Activated T-cell treated with anti-CD3 and anti-CD28 coated beads, Interleukin-2, amount 50 U/mL, for 48 hours (primary cell): ENCODE data around the gene RAB30.
"Not testable (repeated sequence)": the region's sequence is repeated elsewhere in the genome, so short reads cannot be mapped to it uniquely, and the experiment has no call there.

Experiments
- DNase-seq, 2 experiments: peaks; one replicate each; pipeline ENCODE4 v3.0.0-alpha.2; 2020

RAB30 gene

GRCh38 chr11:83035070-83035854, 36.4 kb downstream of the RAB30 start:
- DNase-seq: no peak

DNA sequence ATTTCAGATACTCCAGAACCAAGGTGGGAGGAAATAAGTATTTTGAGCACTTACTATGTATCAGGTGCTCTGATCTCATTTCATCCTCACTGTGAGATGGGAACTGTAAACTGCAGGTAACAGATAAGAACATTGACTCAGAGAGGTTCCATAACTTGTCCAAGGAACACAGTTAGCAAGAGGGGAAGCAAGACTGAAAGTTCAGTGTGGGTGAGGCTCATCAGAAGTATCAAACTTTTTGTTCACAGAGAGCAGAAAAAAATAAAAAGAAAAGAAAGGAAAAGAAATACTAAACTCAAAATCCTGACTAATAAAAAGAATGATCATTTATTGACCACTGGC, 37.1 kb downstream of the RAB30 start:
- DNase-seq: no peak

GRCh38 chr11:83033972-83034672, 37.6 kb downstream of the RAB30 start:
- DNase-seq: no peak

DNA sequence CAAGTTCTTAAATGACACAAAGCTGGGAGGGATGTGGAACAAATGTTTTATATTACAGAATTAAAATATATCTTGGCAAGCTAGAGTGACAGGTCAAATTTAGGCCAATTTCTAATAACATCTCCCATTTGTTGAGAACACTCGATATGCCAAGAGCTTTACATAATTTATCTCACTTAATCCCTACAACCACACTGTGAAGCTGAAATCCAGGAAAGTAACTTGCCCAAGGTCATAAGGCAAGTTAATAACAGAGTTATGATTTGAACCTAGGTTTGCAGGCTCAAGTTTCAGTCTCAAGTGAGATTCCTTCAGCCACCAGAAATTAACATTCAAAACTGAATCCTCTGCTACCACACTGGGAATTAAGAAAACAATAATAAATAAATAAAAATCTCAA, 38.3 kb downstream of the RAB30 start:
- DNase-seq: no peak

DNA sequence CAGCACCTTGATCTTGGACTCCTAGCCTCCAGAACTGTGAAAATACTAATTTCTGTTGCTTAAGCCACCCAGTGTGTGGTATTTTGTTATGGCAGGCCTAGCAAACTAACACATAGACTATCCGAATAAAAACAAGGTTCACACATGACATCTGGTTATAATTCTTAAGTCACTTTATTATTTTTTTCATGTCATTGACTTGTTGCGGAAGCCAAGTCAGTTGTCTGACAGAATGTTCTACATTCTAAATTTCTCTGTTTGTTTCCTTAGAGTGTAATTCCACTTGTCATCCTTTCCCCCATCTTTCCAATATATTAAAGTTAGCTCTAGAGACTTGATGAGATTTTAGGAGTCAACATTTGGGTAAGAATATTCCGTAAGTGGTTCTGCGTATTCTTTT, 40.6 kb downstream of the RAB30 start:
- no peak for DNase-seq

DNA sequence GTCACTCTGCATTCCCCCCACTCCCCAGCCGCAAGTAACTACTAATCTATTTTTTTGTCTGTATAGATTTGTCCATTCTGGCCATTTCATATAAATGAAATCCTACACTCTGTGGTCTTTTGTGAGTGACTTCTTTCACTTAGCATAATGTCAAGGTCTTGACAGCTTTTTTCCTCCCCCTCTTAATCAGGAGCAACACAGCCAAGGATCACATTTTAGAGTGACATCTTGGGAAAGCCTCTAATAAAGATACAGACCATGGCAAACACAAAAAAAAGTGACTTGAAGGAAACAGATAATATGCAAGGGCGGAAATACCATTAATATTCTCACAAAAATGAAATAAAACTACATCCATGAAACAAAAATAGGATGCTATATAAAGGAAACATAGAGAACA, 43.9 kb downstream of the RAB30 start:
- DNase-seq: no peak

- DNase-seq: no peak
These were observed 44.4 kb downstream of the RAB30 start for GRCh38 chr11:83027289-83027688.

- no peak for DNase-seq
These were observed 45.5 kb downstream of the RAB30 start for GRCh38 chr11:83026229-83026628.

DNA sequence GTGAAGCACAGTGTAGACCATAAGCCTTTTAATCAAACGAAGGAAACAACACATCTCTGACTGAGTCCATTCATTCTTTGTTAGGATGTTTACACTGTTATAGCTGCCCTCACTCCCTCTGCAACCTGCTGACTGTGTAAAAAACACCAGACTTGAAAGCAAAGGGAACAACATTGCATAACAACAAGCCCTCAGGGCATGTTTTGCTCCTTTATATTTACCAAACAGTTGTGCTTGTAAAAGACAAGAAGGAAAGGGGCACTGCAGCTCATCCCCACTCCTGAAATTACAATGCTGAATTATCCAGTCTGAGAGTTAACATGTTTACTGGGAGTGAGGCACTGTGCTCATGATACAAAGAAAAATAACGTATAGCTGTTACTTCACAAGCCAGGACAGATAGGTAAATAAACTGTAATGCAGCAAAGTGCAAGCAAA, 46.4 kb downstream of the RAB30 start:
- DNase-seq: no peak

DNA sequence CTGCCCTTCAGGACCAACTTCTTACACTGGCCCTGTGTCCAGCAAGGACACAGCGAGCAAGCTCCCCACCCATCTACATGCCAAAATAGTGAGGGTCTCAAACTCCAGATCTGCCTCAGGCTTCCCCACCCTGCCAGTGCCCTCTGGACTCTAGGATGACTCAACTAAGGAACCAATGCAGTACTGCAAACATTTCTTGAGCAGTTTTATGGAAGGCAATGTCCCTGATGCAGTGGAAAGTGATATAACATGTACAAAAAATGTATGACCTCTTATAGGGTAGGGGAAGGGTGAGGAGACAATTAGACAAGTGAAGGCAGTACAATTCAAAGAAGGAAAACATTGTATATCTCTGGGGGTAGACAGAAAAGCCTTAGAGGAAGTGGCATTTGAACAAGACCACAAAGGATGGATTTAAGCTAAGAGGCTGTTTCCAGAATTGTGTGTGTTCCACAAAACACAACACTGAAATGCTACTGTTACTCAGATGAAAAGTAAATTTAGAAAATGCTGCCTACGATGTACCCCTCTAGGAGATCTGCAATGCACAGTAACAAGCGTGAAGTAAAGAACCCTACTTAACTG, 47.3 kb downstream of the RAB30 start:
- DNase-seq: no peak

- no peak for DNase-seq
These were observed 48.3 kb downstream of the RAB30 start for GRCh38 chr11:83023410-83023809.

DNA sequence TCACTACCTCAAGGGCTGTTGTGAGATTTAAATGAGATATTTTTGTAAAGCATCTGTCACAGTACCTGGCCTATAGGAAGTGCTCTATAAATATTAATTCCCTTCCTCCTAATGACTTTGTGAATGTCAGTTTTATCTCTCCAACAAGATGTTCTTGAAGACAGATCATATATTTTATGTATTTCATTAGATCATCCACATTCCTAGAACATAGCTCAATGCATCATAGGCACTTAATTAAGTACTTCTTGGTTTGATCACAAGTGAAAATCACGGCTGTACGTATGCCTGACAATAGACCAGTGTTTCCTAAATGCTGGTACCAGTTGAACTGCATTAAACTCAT, 49.9 kb downstream of the RAB30 start:
- no peak for DNase-seq

- no peak for DNase-seq
These were observed 50.5 kb downstream of the RAB30 start for GRCh38 chr11:83020942-83021779.

GRCh38 chr11:83019888-83020579, 51.7 kb downstream of the RAB30 start:
- no peak for DNase-seq

DNA sequence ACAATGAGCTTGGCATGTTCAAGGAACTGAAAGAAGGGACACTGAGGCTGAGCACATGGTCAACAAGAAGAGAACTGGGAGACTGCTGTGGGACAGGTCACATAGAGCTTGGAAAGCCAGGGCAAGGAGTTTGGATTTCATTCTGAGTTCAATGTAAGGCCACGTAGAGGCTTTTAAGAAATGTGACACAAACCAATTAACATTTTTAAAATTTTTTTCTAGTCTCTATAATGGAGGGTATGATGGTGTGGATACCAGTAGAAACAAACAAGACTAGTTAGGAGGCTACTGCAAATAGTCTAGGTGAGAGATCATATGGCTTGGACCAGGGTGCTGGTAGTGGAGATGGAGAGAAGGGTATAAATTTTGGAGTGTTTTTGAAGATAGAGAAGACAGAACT, 56.7 kb downstream of the RAB30 start:
- DNase-seq: no peak

DNA sequence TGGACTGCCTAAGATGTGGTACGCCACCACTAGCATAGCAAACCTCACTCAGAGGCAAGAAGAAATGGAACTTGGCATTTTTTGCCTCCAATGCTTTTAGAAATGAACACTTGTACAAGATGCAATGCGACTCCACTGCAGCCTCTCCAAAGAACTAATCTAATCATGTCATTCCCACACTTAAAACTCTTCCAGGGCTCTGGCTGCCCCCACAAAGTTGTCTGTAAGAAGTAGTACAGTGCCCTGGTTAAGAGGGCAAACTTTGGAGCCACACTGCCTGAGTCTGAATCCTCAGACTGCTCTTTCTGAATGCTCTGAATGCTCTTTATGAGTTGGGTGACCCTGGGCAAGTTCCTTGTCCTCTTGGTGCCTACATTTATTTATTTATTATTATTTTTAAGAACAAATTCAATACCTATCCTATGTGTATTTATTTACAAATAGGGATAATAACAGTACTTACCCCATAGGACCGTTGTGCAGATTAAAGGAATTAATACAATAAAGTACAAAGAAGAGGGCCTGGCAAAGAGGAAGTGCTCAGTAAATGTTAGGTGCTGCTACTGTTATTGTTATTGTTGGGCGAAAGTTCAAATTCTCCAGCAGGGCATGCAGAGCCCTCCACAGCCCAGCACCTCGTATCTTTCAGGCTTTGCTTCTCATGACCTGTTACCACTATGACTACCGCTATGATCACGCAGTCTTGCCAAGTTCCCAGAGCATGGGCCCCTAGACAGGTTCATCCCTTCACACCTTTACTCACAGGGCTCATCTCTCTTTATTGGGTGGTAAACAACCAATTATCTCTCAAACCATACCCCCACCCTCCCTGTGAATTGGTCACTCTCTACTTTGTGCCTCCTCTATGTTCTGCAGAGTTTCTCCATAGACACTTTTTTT, 59.3 kb downstream of the RAB30 start:
- DNase-seq: no peak

DNA sequence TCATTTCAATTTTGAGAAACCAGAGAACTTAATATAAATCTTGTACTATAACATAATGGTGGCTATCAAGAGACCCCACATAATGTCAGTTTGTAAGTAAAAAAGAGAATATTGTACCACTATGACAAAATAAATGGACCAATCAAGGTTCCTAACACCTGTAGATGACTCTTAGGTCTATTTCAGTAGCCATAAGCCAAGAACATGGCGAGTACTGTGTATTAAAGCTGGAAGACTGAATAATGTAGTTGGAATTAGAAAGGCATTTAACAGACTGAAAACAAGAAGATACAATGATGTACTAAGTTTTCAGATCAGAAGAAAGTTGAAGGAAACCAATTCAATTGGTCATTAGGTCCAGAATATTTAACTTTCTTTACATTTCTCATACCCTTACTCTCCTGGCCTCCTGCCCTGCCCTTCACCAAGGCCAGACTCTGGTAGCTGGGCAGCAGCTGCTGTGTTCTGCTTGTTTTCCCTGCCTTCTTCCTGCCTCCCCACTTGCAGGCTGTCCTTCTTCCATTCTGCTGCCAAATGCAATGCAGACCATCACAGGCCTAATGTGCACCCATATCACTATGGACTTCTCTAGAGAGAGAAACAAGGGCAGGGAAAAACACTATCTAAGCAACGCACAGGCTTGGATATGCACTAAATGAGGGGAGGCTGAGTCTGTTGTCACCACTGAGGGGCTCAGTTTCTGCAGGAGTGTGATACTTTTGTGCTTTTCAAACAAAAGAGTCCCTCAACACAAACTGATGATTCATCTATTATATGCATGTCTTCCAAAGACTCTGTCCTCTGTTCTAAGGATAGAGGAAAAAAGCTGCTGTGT, 60.1 kb downstream of the RAB30 start:
- DNase-seq: no peak

DNA sequence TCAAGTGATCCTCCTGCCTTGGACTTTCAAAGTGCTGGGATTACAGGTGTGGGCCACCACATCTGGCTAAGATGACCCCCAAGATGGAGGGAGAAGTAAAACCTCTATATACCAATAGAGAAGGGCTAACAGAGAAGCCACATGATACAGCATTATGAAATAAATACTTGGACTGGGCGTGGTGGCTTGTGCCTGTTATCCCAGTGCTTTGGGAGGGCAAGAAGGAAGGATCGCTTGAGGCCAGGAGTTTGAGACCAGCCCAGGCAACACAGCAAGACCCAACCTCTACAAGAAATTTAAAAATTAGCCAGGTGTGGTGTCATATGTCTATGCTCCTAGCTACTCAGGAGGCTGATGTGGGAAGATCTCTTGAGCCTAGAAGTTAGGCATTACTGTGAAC, 61.7 kb downstream of the RAB30 start:
- no peak for DNase-seq

- not testable (repeated sequence) for DNase-seq
These were observed 62.6 kb downstream of the RAB30 start for GRCh38 chr11:83009136-83009535.

DNA sequence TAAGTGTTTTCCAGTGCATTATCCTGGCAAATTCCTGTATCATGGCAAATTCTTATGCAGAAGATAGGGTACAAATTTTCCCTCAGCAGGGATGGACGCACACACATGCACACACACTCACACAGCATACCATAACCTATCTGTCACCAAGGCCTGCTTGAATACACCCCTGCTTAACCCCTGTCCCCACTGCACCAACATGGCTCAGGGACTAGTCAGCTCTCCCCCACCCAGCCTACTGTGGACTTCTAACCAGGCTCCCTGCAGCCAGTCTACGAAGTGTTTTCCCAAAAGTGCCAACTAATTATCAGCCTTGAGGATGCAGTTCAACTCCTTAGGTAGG, 63.1 kb downstream of the RAB30 start:
- no peak for DNase-seq
